Esophagus (tissue), 2 donors: ENCODE data around the gene MPC1L. TPM values are rescaled to one million over a fixed set of nuclear protein-coding genes. Genes with fewer than 3 reads are reported as not detected.

Experiments
- polyA plus RNA-seq, 2 donors: library from polyadenylated mRNA; stranded (reverse); fragments of 200-250 nt; gene quantifications; one replicate each; pipeline ENCODE4 v1.2.3, GENCODE V29; 2013
- donor health status: healthy with polysubstance abuse.
- donor health status: Bipolar disorder and iron deficiency.

MPC1L gene
- polyA plus RNA-seq, 2 donors = not detected

Other genes with a start within 250 kb of the MPC1L start
- 10 to 100 TPM; 50.9 to 51.5 TPM for gene ATP6AP2, start 42.5 kb upstream of the MPC1L start, polyA plus RNA-seq
- gene CXorf38, start 24.1 kb downstream of the MPC1L start, polyA plus RNA-seq = 1 to 10 TPM; 4.0 to 4.6 TPM
- gene MED14, start 112.1 kb downstream of the MPC1L start, polyA plus RNA-seq = 1 to 10 TPM; 7.4 to 9.8 TPM